Psoas muscle (tissue), 8 donors: ENCODE measurements around the gene SYT9. TPM values are rescaled to one million over a fixed set of nuclear protein-coding genes. Genes with fewer than 3 reads are reported as not detected.
"Not testable (repeated sequence)": the region's sequence is repeated elsewhere in the genome, so short reads cannot be mapped to it uniquely, and the experiment has no call there.

Source experiments
- ATAC-seq, 4 donors: fragments of 200-7000 bp; cut with Tn5 transposase; one replicate each; pipeline ENCODE4 v1.9.1; 2020; ENCODE audit warnings: moderate library complexity in 3 of 4, mild to moderate bottlenecking in 2 of 4
- DNase-seq, 2 donors: peaks; one replicate each; pipeline ENCODE4 v3.0.0-alpha.2; 2020
- H3K27ac ChIP-seq: fragments of 200-600 bp; one replicate; pipeline ENCODE4 v1.8.0; 2022
- H3K27me3 ChIP-seq, 3 donors: fragments of 200-600 bp in 1 of 3; one replicate each; pipeline versions ENCODE4 v1.6.1 to v1.8.0; 2013 to 2022; ENCODE audit warnings: low read length in 2 of 3, mild to moderate bottlenecking in 2 of 3, moderate library complexity in 1 of 3; ENCODE audit not compliant: insufficient read depth in 3 of 3
- H3K36me3 ChIP-seq, 2 donors: fragments of 200-600 bp in 1 of 2; one replicate each; pipeline versions ENCODE4 v1.6.1 to v1.8.0; 2013 to 2022; ENCODE audit warnings: low read depth in 1 of 2, mild to moderate bottlenecking in 1 of 2, moderate library complexity in 1 of 2; ENCODE audit not compliant: insufficient read depth in 1 of 2
- H3K4me1 ChIP-seq: fragments of 200-600 bp; one replicate; pipeline ENCODE4 v1.8.0; 2022
- H3K4me3 ChIP-seq: fragments of 200-600 bp; one replicate; pipeline ENCODE4 v1.8.0; 2022; ENCODE audit warnings: mild to moderate bottlenecking
- H3K9me3 ChIP-seq: fragments of 200-600 bp; one replicate; pipeline ENCODE4 v1.8.0; 2022
- WGBS, 3 donors: extraction: QIAGEN DNeasy Blood & Tissue Kit; methylation state at CpG; one replicate each; pipeline versions ENCODE4 v1.1.6 to v1.1.7; 2013; 5-methylcytosine and 5-hydroxymethylcytosine counted together
- intact Hi-C, 2 donors: fragments of 100-400 bp; cut with DNase I; formaldehyde crosslinking; loops; one replicate each; pipeline versions ENCODE4 v1.11.0 to v1.14.2; 2022
- polyA plus RNA-seq, 3 donors: library from polyadenylated mRNA; stranded (reverse); fragments of 200-250 nt; gene quantifications; one replicate each; pipeline ENCODE4 v1.2.3, GENCODE V29; 2013
- total RNA-seq, 4 donors: library from RNA; stranded (reverse); fragmentation: NEBNext Ultra II Directional in 2 of 4; extraction: Animal tissue kit (Norgen Biotek cat#: 25700) in 2 of 4; gene quantifications; one replicate each; pipeline versions ENCODE4 v1.2.1 to v1.2.4, GENCODE V29; 2021 to 2023
- TF ChIP-seq, protein P1 (sequence below): fragments of 200-600 bp; IDR thresholded peaks from one replicate; pipeline ENCODE4 v1.8.0; 2022; ENCODE audit warnings: antibody characterized with exemption
- donor health status: healthy with polysubstance abuse.
- donor health status: DM: no; HTN: no; CAD: no; lungs with moderate emphysema.
- donor health status: Bipolar disorder and iron deficiency.
- donor health status: healthy.
- donor health status: DM: yes; HTN: yes; CAD: no.
- donor health status: DM: no; HTN: no; CAD: no.
- donor health status: DM: no; HTN: no; CAD: no.
- donor health status: DM: yes; HTN: yes; CAD: no.

Gene SYT9
- total and polyA plus RNA-seq, 7 donors: 0.03 TPM; not detected in 5

DNA sequence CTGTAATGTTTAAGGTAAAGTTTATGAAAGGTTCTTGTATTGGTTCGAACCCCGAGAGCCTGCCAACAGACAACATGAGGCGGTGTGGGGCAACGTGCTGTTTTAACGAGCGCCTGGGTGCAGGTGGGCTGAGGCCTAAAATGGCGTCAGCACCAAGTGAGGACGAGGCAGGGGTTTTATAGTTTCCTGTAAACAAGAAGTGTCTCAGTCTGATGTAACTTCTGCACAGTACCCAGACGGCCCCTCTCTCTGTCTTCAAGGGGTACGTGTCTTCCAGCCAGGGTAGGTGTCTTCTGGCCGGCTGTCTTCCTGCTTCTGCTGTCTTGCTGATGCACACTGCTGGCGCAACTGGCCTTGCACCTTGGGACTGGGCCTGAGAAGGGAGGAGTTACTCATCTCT is 264.8 kb downstream of the SYT9 start:
- TF ChIP-seq, protein P1, sequence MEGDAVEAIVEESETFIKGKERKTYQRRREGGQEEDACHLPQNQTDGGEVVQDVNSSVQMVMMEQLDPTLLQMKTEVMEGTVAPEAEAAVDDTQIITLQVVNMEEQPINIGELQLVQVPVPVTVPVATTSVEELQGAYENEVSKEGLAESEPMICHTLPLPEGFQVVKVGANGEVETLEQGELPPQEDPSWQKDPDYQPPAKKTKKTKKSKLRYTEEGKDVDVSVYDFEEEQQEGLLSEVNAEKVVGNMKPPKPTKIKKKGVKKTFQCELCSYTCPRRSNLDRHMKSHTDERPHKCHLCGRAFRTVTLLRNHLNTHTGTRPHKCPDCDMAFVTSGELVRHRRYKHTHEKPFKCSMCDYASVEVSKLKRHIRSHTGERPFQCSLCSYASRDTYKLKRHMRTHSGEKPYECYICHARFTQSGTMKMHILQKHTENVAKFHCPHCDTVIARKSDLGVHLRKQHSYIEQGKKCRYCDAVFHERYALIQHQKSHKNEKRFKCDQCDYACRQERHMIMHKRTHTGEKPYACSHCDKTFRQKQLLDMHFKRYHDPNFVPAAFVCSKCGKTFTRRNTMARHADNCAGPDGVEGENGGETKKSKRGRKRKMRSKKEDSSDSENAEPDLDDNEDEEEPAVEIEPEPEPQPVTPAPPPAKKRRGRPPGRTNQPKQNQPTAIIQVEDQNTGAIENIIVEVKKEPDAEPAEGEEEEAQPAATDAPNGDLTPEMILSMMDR: no peak
- Histone ChIP-seq H3K4me1 (peaks cover 25% of the 10 kb centered on the region), H3K9me3 (no peaks in the 10 kb centered on the region), H3K36me3 (no peaks in the 10 kb centered on the region), H3K27me3 (no peaks in the 10 kb centered on the region), H3K4me3 (no peak overlapping the region), H3K27ac (no peak overlapping the region)
- no peak for DNase-seq
- 90 to 95% (median 93%) methylated on average over 12 of the region's 12 CpGs for WGBS, 3 donors
- intact Hi-C loops: no loop called here
- ATAC-seq: no peak

DNA sequence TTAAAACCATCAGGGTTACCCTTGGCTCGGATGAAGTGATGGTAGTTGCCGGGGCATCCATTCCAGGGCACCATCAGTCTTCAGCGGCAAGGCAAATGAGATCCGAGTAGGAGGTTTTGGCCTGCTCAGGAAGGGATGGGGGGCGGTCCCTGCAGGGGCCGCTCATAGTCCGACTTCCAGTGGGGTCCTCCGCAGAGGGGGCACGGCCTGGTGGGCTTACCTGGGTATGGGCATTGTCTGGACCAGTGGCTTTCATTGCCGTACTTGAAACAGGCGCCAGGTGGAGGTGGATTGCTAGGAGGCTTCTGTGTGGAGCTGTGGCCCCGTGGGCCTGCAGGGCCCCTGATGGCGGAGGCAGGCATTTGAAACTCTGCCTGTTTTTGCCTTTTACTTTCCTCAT is 266.0 kb downstream of the SYT9 start:
- WGBS, 3 donors: 96 to 99% (median 97%) methylated on average over 13 of the region's 13 CpGs
- DNase-seq, H3K27ac ChIP-seq, H3K27me3 ChIP-seq, ATAC-seq, H3K9me3 ChIP-seq, H3K4me3 ChIP-seq, H3K36me3 ChIP-seq: not testable (repeated sequence)
- H3K4me1 ChIP-seq: peaks cover 24% of the 10 kb centered on the region
- intact Hi-C loops: loop anchor here in 1 of 2 donors (2.0 kb wide), 1 partner anchor 23 kb away; no protein-coding TSS in a partner anchor

Other genes starting within 250 kb of the SYT9 start
- gene ZNF214, start 231.6 kb upstream of the SYT9 start, total RNA-seq: under 1 TPM; 0.30 to 0.97 (median 0.64) TPM
- gene ZNF214, start 231.6 kb upstream of the SYT9 start, polyA plus RNA-seq: under 1 TPM; 0.46 to 0.90 (median 0.75) TPM
- under 1 TPM in 1 of 4 donors, not detected in 3; 0.06 TPM for gene NLRP14, start 231.4 kb upstream of the SYT9 start, total RNA-seq
- gene NLRP14, start 231.4 kb upstream of the SYT9 start, polyA plus RNA-seq: not detected
- not detected for gene RBMXL2, start 162.9 kb upstream of the SYT9 start, total RNA-seq
- not detected for gene RBMXL2, start 162.9 kb upstream of the SYT9 start, polyA plus RNA-seq
- gene OLFML1, start 233.6 kb downstream of the SYT9 start, total RNA-seq: 1 to 10 TPM; 1.1 to 7.2 (median 1.6) TPM
- gene OLFML1, start 233.6 kb downstream of the SYT9 start, polyA plus RNA-seq: 1 to 10 TPM in 2 of 3 donors, under 1 TPM in 1; 0.81 to 1.5 (median 1.1) TPM